ENCODE data around the gene KLHL29. TPM values are rescaled to one million over a fixed set of nuclear protein-coding genes. Genes with fewer than 3 reads are reported as not detected.

KLHL29 gene
- total and polyA plus RNA-seq, 2 experiments from 2014 or later, result 1.5 to 6.5 TPM

DNA sequence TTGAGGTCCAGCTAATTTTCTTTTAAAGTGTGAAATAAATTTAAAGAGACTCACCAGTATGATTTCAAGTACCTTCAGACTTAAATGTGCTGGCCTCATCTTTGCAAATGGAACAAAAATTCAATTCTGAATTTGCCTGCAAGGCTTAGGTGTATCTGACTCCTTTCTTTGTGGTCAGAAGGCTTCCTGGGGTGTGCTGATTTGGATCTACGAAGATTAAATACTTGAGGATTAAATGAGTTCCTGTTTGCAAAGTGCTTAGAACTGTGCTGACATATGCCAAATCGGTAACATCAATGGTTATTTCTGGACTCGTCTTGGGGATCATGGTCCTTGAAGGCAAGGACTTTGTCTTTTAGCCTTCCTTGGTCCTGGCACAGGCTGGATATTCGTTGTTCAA, 9.7 kb downstream of the KLHL29 start:
- DNase-seq (ENCODE audit: low spot score) (no peak), ATAC-seq (no peak)
- no peak overlapping the region for H3K27ac Mint-ChIP-seq
- Histone ChIP-seq H3K9me2 (ENCODE audit: insufficient read depth) (no peaks in the 10 kb centered on the region), H3K4me1 (ENCODE audit: insufficient read depth) (no peaks in the 10 kb centered on the region; the same call in 1 of the 2 replicates), H3K36me3 (ENCODE audit: insufficient read depth) (no peaks in the 10 kb centered on the region), H2AFZ (no peak overlapping the region), H3K4me3 (no peak overlapping the region), H4K20me1 (replicated peaks; ENCODE audit: insufficient read depth) (no peaks in the 10 kb centered on the region), H3K79me2 (replicated peaks; ENCODE audit: insufficient read depth) (0 out of 2 replicates have a peak, but pooled peaks cover 4% of the 10 kb centered on the region), H3K27me3 (ENCODE audit: insufficient read depth) (no peaks in the 10 kb centered on the region), H3F3A (replicated peaks; ENCODE audit: low read depth) (no peaks in the 10 kb centered on the region), H3K27ac (ENCODE audit: low read depth) (no peak overlapping the region), H3K4me2 (no peak overlapping the region)
- no peak overlapping the region for H3K4me3 Mint-ChIP-seq
- peaks cover 32% of the 10 kb centered on the region for H3K4me1 Mint-ChIP-seq
- TF ChIP-seq JUNB (IDR thresholded peaks at IDR 0.05; ENCODE audit: unreplicated experiment) (no peak), EZH2phosphoT487 (IDR thresholded peaks at IDR 0.05; ENCODE audit: unreplicated experiment) (no peak), ZNF114 (CRISPR knock-in tag; IDR thresholded peaks at IDR 0.05) (no peak), NANOG (IDR thresholded peaks at IDR 0.05; ENCODE audit: borderline replicate concordance) (no peak), ZNF331 (CRISPR knock-in tag; IDR thresholded peaks at IDR 0.05; ENCODE audit: low read depth) (no peak), EZH2 (IDR thresholded peaks at IDR 0.05; ENCODE audit: low read depth, unreplicated experiment) (no peak), STAT1 (IDR thresholded peaks at IDR 0.05; ENCODE audit: unreplicated experiment) (no peak), POLR2AphosphoS5 (IDR thresholded peaks at IDR 0.05; ENCODE audit: low read depth) (no peak), CREB1 (CRISPR knock-in tag; IDR thresholded peaks at IDR 0.05; ENCODE audit: low read depth) (no peak)
- TF ChIP-seq, protein P1, sequence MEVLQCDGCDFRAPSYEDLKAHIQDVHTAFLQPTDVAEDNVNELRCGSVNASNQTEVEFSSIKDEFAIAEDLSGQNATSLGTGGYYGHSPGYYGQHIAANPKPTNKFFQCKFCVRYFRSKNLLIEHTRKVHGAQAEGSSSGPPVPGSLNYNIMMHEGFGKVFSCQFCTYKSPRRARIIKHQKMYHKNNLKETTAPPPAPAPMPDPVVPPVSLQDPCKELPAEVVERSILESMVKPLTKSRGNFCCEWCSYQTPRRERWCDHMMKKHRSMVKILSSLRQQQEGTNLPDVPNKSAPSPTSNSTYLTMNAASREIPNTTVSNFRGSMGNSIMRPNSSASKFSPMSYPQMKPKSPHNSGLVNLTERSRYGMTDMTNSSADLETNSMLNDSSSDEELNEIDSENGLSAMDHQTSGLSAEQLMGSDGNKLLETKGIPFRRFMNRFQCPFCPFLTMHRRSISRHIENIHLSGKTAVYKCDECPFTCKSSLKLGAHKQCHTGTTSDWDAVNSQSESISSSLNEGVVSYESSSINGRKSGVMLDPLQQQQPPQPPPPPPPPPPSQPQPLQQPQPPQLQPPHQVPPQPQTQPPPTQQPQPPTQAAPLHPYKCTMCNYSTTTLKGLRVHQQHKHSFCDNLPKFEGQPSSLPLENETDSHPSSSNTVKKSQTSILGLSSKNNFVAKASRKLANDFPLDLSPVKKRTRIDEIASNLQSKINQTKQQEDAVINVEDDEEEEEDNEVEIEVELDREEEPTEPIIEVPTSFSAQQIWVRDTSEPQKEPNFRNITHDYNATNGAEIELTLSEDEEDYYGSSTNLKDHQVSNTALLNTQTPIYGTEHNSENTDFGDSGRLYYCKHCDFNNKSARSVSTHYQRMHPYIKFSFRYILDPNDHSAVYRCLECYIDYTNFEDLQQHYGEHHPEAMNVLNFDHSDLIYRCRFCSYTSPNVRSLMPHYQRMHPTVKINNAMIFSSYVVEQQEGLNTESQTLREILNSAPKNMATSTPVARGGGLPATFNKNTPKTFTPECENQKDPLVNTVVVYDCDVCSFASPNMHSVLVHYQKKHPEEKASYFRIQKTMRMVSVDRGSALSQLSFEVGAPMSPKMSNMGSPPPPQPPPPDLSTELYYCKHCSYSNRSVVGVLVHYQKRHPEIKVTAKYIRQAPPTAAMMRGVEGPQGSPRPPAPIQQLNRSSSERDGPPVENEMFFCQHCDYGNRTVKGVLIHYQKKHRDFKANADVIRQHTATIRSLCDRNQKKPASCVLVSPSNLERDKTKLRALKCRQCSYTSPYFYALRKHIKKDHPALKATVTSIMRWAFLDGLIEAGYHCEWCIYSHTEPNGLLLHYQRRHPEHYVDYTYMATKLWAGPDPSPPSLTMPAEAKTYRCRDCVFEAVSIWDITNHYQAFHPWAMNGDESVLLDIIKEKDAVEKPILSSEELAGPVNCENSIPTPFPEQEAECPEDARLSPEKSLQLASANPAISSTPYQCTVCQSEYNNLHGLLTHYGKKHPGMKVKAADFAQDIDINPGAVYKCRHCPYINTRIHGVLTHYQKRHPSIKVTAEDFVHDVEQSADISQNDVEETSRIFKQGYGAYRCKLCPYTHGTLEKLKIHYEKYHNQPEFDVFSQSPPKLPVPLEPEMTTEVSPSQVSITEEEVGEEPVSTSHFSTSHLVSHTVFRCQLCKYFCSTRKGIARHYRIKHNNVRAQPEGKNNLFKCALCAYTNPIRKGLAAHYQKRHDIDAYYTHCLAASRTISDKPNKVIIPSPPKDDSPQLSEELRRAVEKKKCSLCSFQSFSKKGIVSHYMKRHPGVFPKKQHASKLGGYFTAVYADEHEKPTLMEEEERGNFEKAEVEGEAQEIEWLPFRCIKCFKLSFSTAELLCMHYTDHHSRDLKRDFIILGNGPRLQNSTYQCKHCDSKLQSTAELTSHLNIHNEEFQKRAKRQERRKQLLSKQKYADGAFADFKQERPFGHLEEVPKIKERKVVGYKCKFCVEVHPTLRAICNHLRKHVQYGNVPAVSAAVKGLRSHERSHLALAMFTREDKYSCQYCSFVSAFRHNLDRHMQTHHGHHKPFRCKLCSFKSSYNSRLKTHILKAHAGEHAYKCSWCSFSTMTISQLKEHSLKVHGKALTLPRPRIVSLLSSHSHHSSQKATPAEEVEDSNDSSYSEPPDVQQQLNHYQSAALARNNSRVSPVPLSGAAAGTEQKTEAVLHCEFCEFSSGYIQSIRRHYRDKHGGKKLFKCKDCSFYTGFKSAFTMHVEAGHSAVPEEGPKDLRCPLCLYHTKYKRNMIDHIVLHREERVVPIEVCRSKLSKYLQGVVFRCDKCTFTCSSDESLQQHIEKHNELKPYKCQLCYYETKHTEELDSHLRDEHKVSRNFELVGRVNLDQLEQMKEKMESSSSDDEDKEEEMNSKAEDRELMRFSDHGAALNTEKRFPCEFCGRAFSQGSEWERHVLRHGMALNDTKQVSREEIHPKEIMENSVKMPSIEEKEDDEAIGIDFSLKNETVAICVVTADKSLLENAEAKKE (CRISPR knock-in tag; IDR thresholded peaks at IDR 0.05), result no peak
- TF ChIP-seq, protein P2, sequence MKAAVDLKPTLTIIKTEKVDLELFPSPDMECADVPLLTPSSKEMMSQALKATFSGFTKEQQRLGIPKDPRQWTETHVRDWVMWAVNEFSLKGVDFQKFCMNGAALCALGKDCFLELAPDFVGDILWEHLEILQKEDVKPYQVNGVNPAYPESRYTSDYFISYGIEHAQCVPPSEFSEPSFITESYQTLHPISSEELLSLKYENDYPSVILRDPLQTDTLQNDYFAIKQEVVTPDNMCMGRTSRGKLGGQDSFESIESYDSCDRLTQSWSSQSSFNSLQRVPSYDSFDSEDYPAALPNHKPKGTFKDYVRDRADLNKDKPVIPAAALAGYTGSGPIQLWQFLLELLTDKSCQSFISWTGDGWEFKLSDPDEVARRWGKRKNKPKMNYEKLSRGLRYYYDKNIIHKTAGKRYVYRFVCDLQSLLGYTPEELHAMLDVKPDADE (IDR thresholded peaks at IDR 0.05), result no peak
- TF ChIP-seq, protein P3, sequence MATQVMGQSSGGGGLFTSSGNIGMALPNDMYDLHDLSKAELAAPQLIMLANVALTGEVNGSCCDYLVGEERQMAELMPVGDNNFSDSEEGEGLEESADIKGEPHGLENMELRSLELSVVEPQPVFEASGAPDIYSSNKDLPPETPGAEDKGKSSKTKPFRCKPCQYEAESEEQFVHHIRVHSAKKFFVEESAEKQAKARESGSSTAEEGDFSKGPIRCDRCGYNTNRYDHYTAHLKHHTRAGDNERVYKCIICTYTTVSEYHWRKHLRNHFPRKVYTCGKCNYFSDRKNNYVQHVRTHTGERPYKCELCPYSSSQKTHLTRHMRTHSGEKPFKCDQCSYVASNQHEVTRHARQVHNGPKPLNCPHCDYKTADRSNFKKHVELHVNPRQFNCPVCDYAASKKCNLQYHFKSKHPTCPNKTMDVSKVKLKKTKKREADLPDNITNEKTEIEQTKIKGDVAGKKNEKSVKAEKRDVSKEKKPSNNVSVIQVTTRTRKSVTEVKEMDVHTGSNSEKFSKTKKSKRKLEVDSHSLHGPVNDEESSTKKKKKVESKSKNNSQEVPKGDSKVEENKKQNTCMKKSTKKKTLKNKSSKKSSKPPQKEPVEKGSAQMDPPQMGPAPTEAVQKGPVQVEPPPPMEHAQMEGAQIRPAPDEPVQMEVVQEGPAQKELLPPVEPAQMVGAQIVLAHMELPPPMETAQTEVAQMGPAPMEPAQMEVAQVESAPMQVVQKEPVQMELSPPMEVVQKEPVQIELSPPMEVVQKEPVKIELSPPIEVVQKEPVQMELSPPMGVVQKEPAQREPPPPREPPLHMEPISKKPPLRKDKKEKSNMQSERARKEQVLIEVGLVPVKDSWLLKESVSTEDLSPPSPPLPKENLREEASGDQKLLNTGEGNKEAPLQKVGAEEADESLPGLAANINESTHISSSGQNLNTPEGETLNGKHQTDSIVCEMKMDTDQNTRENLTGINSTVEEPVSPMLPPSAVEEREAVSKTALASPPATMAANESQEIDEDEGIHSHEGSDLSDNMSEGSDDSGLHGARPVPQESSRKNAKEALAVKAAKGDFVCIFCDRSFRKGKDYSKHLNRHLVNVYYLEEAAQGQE (IDR thresholded peaks at IDR 0.05; ENCODE audit: unreplicated experiment), result no peak
- TF ChIP-seq, protein P4, sequence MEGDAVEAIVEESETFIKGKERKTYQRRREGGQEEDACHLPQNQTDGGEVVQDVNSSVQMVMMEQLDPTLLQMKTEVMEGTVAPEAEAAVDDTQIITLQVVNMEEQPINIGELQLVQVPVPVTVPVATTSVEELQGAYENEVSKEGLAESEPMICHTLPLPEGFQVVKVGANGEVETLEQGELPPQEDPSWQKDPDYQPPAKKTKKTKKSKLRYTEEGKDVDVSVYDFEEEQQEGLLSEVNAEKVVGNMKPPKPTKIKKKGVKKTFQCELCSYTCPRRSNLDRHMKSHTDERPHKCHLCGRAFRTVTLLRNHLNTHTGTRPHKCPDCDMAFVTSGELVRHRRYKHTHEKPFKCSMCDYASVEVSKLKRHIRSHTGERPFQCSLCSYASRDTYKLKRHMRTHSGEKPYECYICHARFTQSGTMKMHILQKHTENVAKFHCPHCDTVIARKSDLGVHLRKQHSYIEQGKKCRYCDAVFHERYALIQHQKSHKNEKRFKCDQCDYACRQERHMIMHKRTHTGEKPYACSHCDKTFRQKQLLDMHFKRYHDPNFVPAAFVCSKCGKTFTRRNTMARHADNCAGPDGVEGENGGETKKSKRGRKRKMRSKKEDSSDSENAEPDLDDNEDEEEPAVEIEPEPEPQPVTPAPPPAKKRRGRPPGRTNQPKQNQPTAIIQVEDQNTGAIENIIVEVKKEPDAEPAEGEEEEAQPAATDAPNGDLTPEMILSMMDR (conservative IDR thresholded peaks at IDR 0.05; ENCODE audit: low read depth in 2 of 2), result no peak
- no peaks in the 10 kb centered on the region for H3K27me3 Mint-ChIP-seq (ENCODE audit: insufficient read depth, low read depth, poor library complexity)
- H3K9me3 Mint-ChIP-seq, result no peaks in the 10 kb centered on the region
- H3K36me3 Mint-ChIP-seq (ENCODE audit: low read depth), result no peaks in the 10 kb centered on the region
